Right lung (tissue), 5 donors: ENCODE data around the gene COL8A1. TPM values are rescaled to one million over a fixed set of nuclear protein-coding genes. Genes with fewer than 3 reads are reported as not detected.
"Not testable (repeated sequence)": the region's sequence is repeated elsewhere in the genome, so short reads cannot be mapped to it uniquely, and the experiment has no call there.

Source experiments
- DNase-seq, 2 donors: peaks; one replicate each; pipeline ENCODE4 v3.0.0-alpha.2; 2013
- polyA plus RNA-seq, 5 donors: library from polyadenylated mRNA; unstranded; fragments of 120-200 nt; gene quantifications; one replicate each; pipeline versions ENCODE4 v1.2.1 to v1.2.3, GENCODE V29; 2013; ENCODE audit warnings: inconsistent platforms in 1 of 5, low replicate concordance in 1 of 5; ENCODE audit not compliant: insufficient read length in 5 of 5, insufficient read depth in 1 of 5

COL8A1 gene
- polyA plus RNA-seq, 5 donors, result 1.4 to 3.4 (median 2.1) TPM

GRCh38 chr3:99706410-99706809 is 68.0 kb downstream of the COL8A1 start:
- no peak for DNase-seq

GRCh38 chr3:99708207-99708745 is 69.9 kb downstream of the COL8A1 start:
- no peak for DNase-seq

- no peak for DNase-seq
Measured at GRCh38 chr3:99709686-99710085, 71.3 kb downstream of the COL8A1 start.

- no peak for DNase-seq
Measured at GRCh38 chr3:99710094-99710493, 71.7 kb downstream of the COL8A1 start.

GRCh38 chr3:99711351-99711750 is 73.0 kb downstream of the COL8A1 start:
- DNase-seq, result no peak

GRCh38 chr3:99712291-99712954 is 74.0 kb downstream of the COL8A1 start:
- DNase-seq, result no peak

- no peak for DNase-seq
Measured at GRCh38 chr3:99713440-99713839, 75.0 kb downstream of the COL8A1 start.

GRCh38 chr3:99714146-99714545 is 75.8 kb downstream of the COL8A1 start:
- no peak for DNase-seq

- no peak for DNase-seq
Measured at GRCh38 chr3:99714575-99714974, 76.2 kb downstream of the COL8A1 start.

GRCh38 chr3:99716463-99716995 is 78.1 kb downstream of the COL8A1 start:
- DNase-seq, result no peak

- DNase-seq, result no peak
Measured at GRCh38 chr3:99720985-99721632, 82.7 kb downstream of the COL8A1 start.

GRCh38 chr3:99721633-99722007 is 83.2 kb downstream of the COL8A1 start:
- DNase-seq, result no peak

GRCh38 chr3:99724276-99724675 is 85.9 kb downstream of the COL8A1 start:
- peak; percentile 9 to 16 for DNase-seq

- no peak for DNase-seq
Measured at GRCh38 chr3:99730870-99731269, 92.5 kb downstream of the COL8A1 start.

GRCh38 chr3:99731499-99731898 is 93.1 kb downstream of the COL8A1 start:
- DNase-seq, result no peak

- DNase-seq, result not testable (repeated sequence)
Measured at GRCh38 chr3:99740371-99740770, 102.0 kb downstream of the COL8A1 start.

GRCh38 chr3:99741588-99741987 is 103.2 kb downstream of the COL8A1 start:
- DNase-seq, result no peak

- DNase-seq, result no peak
Measured at GRCh38 chr3:99747915-99748314, 109.5 kb downstream of the COL8A1 start.

GRCh38 chr3:99751649-99752048 is 113.3 kb downstream of the COL8A1 start:
- no peak for DNase-seq

- peak; percentile 53 to 63 for DNase-seq
Measured at GRCh38 chr3:99753268-99753975, 115.0 kb downstream of the COL8A1 start.

GRCh38 chr3:99755831-99756230 is 117.4 kb downstream of the COL8A1 start:
- no peak for DNase-seq

GRCh38 chr3:99757966-99758365 is 119.6 kb downstream of the COL8A1 start:
- DNase-seq, result no peak
